Measurements from ENCODE around the gene MTUS2.

GRCh38 chr13:29476046-29476445 lies 655.9 kb downstream of the MTUS2 start:
- TF ChIP-seq, protein P1, sequence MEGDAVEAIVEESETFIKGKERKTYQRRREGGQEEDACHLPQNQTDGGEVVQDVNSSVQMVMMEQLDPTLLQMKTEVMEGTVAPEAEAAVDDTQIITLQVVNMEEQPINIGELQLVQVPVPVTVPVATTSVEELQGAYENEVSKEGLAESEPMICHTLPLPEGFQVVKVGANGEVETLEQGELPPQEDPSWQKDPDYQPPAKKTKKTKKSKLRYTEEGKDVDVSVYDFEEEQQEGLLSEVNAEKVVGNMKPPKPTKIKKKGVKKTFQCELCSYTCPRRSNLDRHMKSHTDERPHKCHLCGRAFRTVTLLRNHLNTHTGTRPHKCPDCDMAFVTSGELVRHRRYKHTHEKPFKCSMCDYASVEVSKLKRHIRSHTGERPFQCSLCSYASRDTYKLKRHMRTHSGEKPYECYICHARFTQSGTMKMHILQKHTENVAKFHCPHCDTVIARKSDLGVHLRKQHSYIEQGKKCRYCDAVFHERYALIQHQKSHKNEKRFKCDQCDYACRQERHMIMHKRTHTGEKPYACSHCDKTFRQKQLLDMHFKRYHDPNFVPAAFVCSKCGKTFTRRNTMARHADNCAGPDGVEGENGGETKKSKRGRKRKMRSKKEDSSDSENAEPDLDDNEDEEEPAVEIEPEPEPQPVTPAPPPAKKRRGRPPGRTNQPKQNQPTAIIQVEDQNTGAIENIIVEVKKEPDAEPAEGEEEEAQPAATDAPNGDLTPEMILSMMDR (IDR thresholded peaks at IDR 0.05), result no peak
- TF ChIP-seq POLR2A (IDR thresholded peaks at IDR 0.05), result no peak
- TF ChIP-seq EP300 (IDR thresholded peaks at IDR 0.05), result no peak

Data from stomach (tissue), 4 donors.